Mucosa of gallbladder (tissue), 1 donor: ENCODE data around the gene RPS17. TPM values are rescaled to one million over a fixed set of nuclear protein-coding genes. Genes with fewer than 3 reads are reported as not detected.
"Not testable (repeated sequence)": the region's sequence is repeated elsewhere in the genome, so short reads cannot be mapped to it uniquely, and the experiment has no call there.

Source experiments
- DNase-seq: peaks from one replicate; pipeline ENCODE4 v3.0.0-alpha.2; 2020; ENCODE audit warnings: low spot score
- total RNA-seq: library from RNA; stranded (reverse); gene quantifications from one replicate; pipeline ENCODE4 v1.2.1, GENCODE V29; 2021
- donor health status: DM: no; HTN: no; CAD: no.

Gene RPS17
- total RNA-seq, 1 donor from 2014 or later, result 753 TPM

- DNase-seq, result no peak
These were observed 5.2 kb upstream of the RPS17 start for GRCh38 chr15:82545478-82545877.

GRCh38 chr15:82545002-82545401 is 4.7 kb upstream of the RPS17 start:
- DNase-seq, result no peak

GRCh38 chr15:82544431-82544830 is 4.2 kb upstream of the RPS17 start:
- no peak for DNase-seq

GRCh38 chr15:82543160-82543559 is 2.9 kb upstream of the RPS17 start:
- DNase-seq, result no peak

GRCh38 chr15:82540984-82541431 is 751 bp upstream of the RPS17 start:
- DNase-seq, result no peak

GRCh38 chr15:82539691-82540054 is 584 bp downstream of the RPS17 start:
- no peak for DNase-seq

- no peak for DNase-seq
These were observed 1.1 kb downstream of the RPS17 start for GRCh38 chr15:82538961-82539690.

GRCh38 chr15:82537351-82537908 is 2.8 kb downstream of the RPS17 start:
- no peak for DNase-seq

- no peak for DNase-seq
These were observed 3.6 kb downstream of the RPS17 start for GRCh38 chr15:82536409-82537350.

- DNase-seq, result no peak
These were observed 4.5 kb downstream of the RPS17 start for GRCh38 chr15:82535566-82536408.

GRCh38 chr15:82535151-82535550 is 5.1 kb downstream of the RPS17 start:
- not testable (repeated sequence) for DNase-seq

- not testable (repeated sequence) for DNase-seq
These were observed 5.8 kb downstream of the RPS17 start for GRCh38 chr15:82534457-82534861.

GRCh38 chr15:82533801-82534200 is 6.5 kb downstream of the RPS17 start:
- peak; percentile 4 for DNase-seq

- peak; percentile 8 for DNase-seq
These were observed 7.2 kb downstream of the RPS17 start for GRCh38 chr15:82532991-82533481.

- peak; percentile 5 for DNase-seq
These were observed 7.8 kb downstream of the RPS17 start for GRCh38 chr15:82532383-82532990.

- DNase-seq, result peak; percentile 8
These were observed 8.5 kb downstream of the RPS17 start for GRCh38 chr15:82531496-82532382.

GRCh38 chr15:82530606-82531379 is 9.5 kb downstream of the RPS17 start:
- DNase-seq, result peak; percentile 82

GRCh38 chr15:82530006-82530405 is 10.3 kb downstream of the RPS17 start:
- peak; percentile 3 for DNase-seq

- DNase-seq, result not testable (repeated sequence)
These were observed 26.7 kb downstream of the RPS17 start for GRCh38 chr15:82513587-82513986.
